ENCODE measurements around the gene C17orf107.

C17orf107 gene

GRCh38 chr17:4951486-4951885, 52.1 kb downstream of the C17orf107 start:
- DNase-seq (ENCODE audit: low read depth) = no peak

More at GRCh38 chr17:4951486-4951885, 52.1 kb downstream of the C17orf107 start:
- TF ChIP-seq, protein P1, sequence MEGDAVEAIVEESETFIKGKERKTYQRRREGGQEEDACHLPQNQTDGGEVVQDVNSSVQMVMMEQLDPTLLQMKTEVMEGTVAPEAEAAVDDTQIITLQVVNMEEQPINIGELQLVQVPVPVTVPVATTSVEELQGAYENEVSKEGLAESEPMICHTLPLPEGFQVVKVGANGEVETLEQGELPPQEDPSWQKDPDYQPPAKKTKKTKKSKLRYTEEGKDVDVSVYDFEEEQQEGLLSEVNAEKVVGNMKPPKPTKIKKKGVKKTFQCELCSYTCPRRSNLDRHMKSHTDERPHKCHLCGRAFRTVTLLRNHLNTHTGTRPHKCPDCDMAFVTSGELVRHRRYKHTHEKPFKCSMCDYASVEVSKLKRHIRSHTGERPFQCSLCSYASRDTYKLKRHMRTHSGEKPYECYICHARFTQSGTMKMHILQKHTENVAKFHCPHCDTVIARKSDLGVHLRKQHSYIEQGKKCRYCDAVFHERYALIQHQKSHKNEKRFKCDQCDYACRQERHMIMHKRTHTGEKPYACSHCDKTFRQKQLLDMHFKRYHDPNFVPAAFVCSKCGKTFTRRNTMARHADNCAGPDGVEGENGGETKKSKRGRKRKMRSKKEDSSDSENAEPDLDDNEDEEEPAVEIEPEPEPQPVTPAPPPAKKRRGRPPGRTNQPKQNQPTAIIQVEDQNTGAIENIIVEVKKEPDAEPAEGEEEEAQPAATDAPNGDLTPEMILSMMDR (conservative IDR thresholded peaks at IDR 0.05; ENCODE audit: low read length) = no peak
- no peak overlapping the region for H3K4me3 ChIP-seq (ENCODE audit: low read length)
